Skeletal muscle satellite cell (primary cell): ENCODE data around the gene SLC30A7.
"Not testable (repeated sequence)": the region's sequence is repeated elsewhere in the genome, so short reads cannot be mapped to it uniquely, and the experiment has no call there.

ENCODE experiments used
- H3K27me3 ChIP-seq: 2 replicates; pipeline ENCODE4 v1.7.0; 2013; ENCODE audit warnings: low read length; ENCODE audit not compliant: control insufficient read depth, insufficient read depth
- H3K36me3 ChIP-seq: 2 replicates; pipeline ENCODE4 v1.7.0; 2013; ENCODE audit warnings: mild to moderate bottlenecking, control low read depth, low read length; ENCODE audit not compliant: insufficient read depth
- H3K4me1 ChIP-seq: 2 replicates; pipeline ENCODE4 v1.7.0; 2013; ENCODE audit warnings: low read length; ENCODE audit not compliant: control insufficient read depth, insufficient read depth
- H3K4me2 ChIP-seq: 2 replicates; pipeline ENCODE4 v1.7.0; 2013; ENCODE audit warnings: mild to moderate bottlenecking, low read length
- H3K4me3 ChIP-seq: 2 replicates; pipeline ENCODE4 v1.7.0; 2013; ENCODE audit warnings: low read length
- H3K9ac ChIP-seq: 2 replicates; pipeline ENCODE4 v1.7.0; 2013; ENCODE audit warnings: mild to moderate bottlenecking, low read depth, low read length, moderate library complexity
- H3K9me3 ChIP-seq: replicated peaks from 2 replicates; pipeline ENCODE4 v1.7.0; 2013; ENCODE audit warnings: mild to moderate bottlenecking, control low read depth, low read length

Gene SLC30A7

GRCh38 chr1:100941580-100942216, 45.8 kb downstream of the SLC30A7 start:
- no peak overlapping the region for H3K4me2 ChIP-seq
- H3K4me1 ChIP-seq, result peaks cover 6% of the 10 kb centered on the region
- H3K36me3 ChIP-seq, result peaks cover 43% of the 10 kb centered on the region
- H3K9ac ChIP-seq, result no peak overlapping the region
- H3K4me3 ChIP-seq, result no peak overlapping the region
- H3K9me3 ChIP-seq, result no peaks in the 10 kb centered on the region
- H3K27me3 ChIP-seq, result no peaks in the 10 kb centered on the region

GRCh38 chr1:100942304-100943046, 46.6 kb downstream of the SLC30A7 start:
- Histone ChIP-seq H3K4me1 (peaks cover 6% of the 10 kb centered on the region), H3K4me3 (no peak overlapping the region), H3K9me3 (no peaks in the 10 kb centered on the region), H3K9ac (no peak overlapping the region), H3K27me3 (no peaks in the 10 kb centered on the region), H3K36me3 (peaks cover 39% of the 10 kb centered on the region), H3K4me2 (no peak overlapping the region)

- Histone ChIP-seq H3K9me3 (no peaks in the 10 kb centered on the region), H3K4me1 (peaks cover 6% of the 10 kb centered on the region), H3K4me3 (no peak overlapping the region), H3K4me2 (no peak overlapping the region), H3K27me3 (no peaks in the 10 kb centered on the region), H3K9ac (no peak overlapping the region), H3K36me3 (peaks cover 29% of the 10 kb centered on the region)
Measured at GRCh38 chr1:100943533-100943932, 47.6 kb downstream of the SLC30A7 start.

- peaks cover 19% of the 10 kb centered on the region for H3K4me1 ChIP-seq
- H3K4me2 ChIP-seq, H3K9me3 ChIP-seq, H3K27me3 ChIP-seq, H3K4me3 ChIP-seq, H3K9ac ChIP-seq: not testable (repeated sequence)
- peaks cover 19% of the 10 kb centered on the region for H3K36me3 ChIP-seq
Measured at GRCh38 chr1:100946064-100946463, 50.2 kb downstream of the SLC30A7 start.

GRCh38 chr1:100947816-100948215, 51.9 kb downstream of the SLC30A7 start:
- not testable (repeated sequence) for H3K4me3 ChIP-seq, H3K27me3 ChIP-seq, H3K9me3 ChIP-seq, H3K4me2 ChIP-seq, H3K9ac ChIP-seq
- H3K36me3 ChIP-seq, result peaks cover 21% of the 10 kb centered on the region
- peaks cover 20% of the 10 kb centered on the region for H3K4me1 ChIP-seq

GRCh38 chr1:100948721-100949405, 53.0 kb downstream of the SLC30A7 start:
- not testable (repeated sequence) for H3K27me3 ChIP-seq, H3K9ac ChIP-seq, H3K9me3 ChIP-seq, H3K4me3 ChIP-seq, H3K4me2 ChIP-seq
- Histone ChIP-seq H3K4me1 (peaks cover 15% of the 10 kb centered on the region), H3K36me3 (peaks cover 19% of the 10 kb centered on the region)

GRCh38 chr1:100949515-100950158, 53.7 kb downstream of the SLC30A7 start:
- H3K4me1 ChIP-seq, result peaks cover 15% of the 10 kb centered on the region
- H3K9ac ChIP-seq, H3K9me3 ChIP-seq, H3K27me3 ChIP-seq, H3K4me3 ChIP-seq, H3K4me2 ChIP-seq: not testable (repeated sequence)
- peaks cover 19% of the 10 kb centered on the region for H3K36me3 ChIP-seq

- no peak overlapping the region for H3K4me2 ChIP-seq
- no peaks in the 10 kb centered on the region for H3K9me3 ChIP-seq
- peaks cover 19% of the 10 kb centered on the region for H3K36me3 ChIP-seq
- peaks cover 19% of the 10 kb centered on the region for H3K4me1 ChIP-seq
- H3K4me3 ChIP-seq, result no peak overlapping the region
- H3K27me3 ChIP-seq, result no peaks in the 10 kb centered on the region
- no peak overlapping the region for H3K9ac ChIP-seq
Measured at GRCh38 chr1:100950337-100950736, 54.4 kb downstream of the SLC30A7 start.

- Histone ChIP-seq H3K36me3 (peaks cover 19% of the 10 kb centered on the region), H3K4me3 (no peak overlapping the region), H3K4me1 (peaks cover 22% of the 10 kb centered on the region), H3K4me2 (no peak overlapping the region), H3K9ac (no peak overlapping the region), H3K27me3 (no peaks in the 10 kb centered on the region), H3K9me3 (no peaks in the 10 kb centered on the region)
Measured at GRCh38 chr1:100950781-100951180, 54.9 kb downstream of the SLC30A7 start.

- peaks cover 19% of the 10 kb centered on the region for H3K36me3 ChIP-seq
- no peak overlapping the region for H3K4me3 ChIP-seq
- no peaks in the 10 kb centered on the region for H3K9me3 ChIP-seq
- H3K27me3 ChIP-seq, result no peaks in the 10 kb centered on the region
- H3K9ac ChIP-seq, result no peak overlapping the region
- no peak overlapping the region for H3K4me2 ChIP-seq
- H3K4me1 ChIP-seq, result peaks cover 27% of the 10 kb centered on the region
Measured at GRCh38 chr1:100952104-100952745, 56.3 kb downstream of the SLC30A7 start.

- not testable (repeated sequence) for H3K27me3 ChIP-seq, H3K9ac ChIP-seq, H3K9me3 ChIP-seq, H3K4me3 ChIP-seq, H3K4me2 ChIP-seq
- Histone ChIP-seq H3K36me3 (peaks cover 19% of the 10 kb centered on the region), H3K4me1 (peaks cover 27% of the 10 kb centered on the region)
Measured at GRCh38 chr1:100952970-100953369, 57.1 kb downstream of the SLC30A7 start.
